AG04450 (cell line): Measurements from ENCODE around the gene TCHHL1. TPM values are rescaled to one million over a fixed set of nuclear protein-coding genes. Genes with fewer than 3 reads are reported as not detected.

ENCODE experiments used
- CTCF ChIA-PET: fragments of 300-600, 350-600 bp; formaldehyde crosslinking; extraction: SDS; loops from one replicate; lab custom pipeline; 2022; ENCODE audit warnings: antibody characterized with exemption, inconsistent platforms; lab: Charles Lee
- POLR2A ChIA-PET: fragments of 350-600 bp; formaldehyde crosslinking; extraction: SDS; loops from one replicate; lab custom pipeline; 2021; ENCODE audit warnings: antibody characterized with exemption, inconsistent platforms; lab: Yijun Ruan, JAX
- DNase-seq: peaks from one replicate; pipeline ENCODE4 v3.0.0-alpha.2; 2011; ENCODE audit warnings: low read depth, low spot score
- H3K27ac ChIP-seq: one replicate; pipeline ENCODE4 v1.5.1; 2012; ENCODE audit warnings: low read depth, low read length, control low read depth
- H3K27me3 ChIP-seq: one replicate; pipeline ENCODE4 v1.6.0; 2012; ENCODE audit warnings: low read length; ENCODE audit not compliant: control insufficient read depth, insufficient read depth
- H3K4me3 ChIP-seq: 2 replicates; pipeline ENCODE4 v1.5.1; 2011; ENCODE audit warnings: mild to moderate bottlenecking, low read depth, low read length, control low read depth
- H3K9me3 ChIP-seq: 2 replicates; pipeline ENCODE4 v1.5.1; 2012; ENCODE audit warnings: low read length; ENCODE audit not compliant: control insufficient read depth, insufficient read depth
- polyA plus RNA-seq: library from polyadenylated mRNA; depleted of rRNA; stranded (reverse); fragments of >200 nt; gene quantifications from 2 replicates; pipeline ENCODE4 v1.2.3, GENCODE V29; 2011
- TF ChIP-seq, protein P1 (sequence below): IDR thresholded peaks from 2 replicates; pipeline ENCODE4 v1.5.1; 2011; ENCODE audit warnings: low read depth, low read length, control low read depth, inconsistent platforms

Gene TCHHL1
- polyA plus RNA-seq, 1 experiment: not detected

DNA sequence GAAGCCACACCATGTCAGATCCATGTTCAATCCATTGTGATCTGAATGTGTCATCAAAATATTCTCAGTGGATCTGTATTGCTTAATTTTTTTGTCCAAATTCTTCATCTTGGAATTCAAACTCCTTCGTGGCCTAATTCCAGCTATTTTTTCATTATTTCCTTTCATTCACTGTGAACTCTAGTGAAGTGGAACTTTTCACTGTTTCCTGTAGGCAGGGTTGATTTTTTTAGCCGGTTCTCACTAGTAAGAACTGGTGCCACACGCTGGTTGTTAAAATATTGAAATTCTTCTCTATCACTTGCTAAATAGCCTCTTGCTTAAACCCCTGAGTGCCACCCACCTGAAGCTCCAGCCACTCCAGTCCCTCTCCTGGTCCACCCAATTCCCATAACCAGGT is 44.5 kb downstream of the TCHHL1 start:
- H3K9me3 ChIP-seq: no peaks in the 10 kb centered on the region
- no peak for DNase-seq
- CTCF ChIA-PET: no interaction called here
- peaks cover 18% of the 10 kb centered on the region for H3K27me3 ChIP-seq
- H3K4me3 ChIP-seq: no peak overlapping the region
- H3K27ac ChIP-seq: no peak overlapping the region
- POLR2A ChIA-PET: no interaction called here
- TF ChIP-seq, protein P1, sequence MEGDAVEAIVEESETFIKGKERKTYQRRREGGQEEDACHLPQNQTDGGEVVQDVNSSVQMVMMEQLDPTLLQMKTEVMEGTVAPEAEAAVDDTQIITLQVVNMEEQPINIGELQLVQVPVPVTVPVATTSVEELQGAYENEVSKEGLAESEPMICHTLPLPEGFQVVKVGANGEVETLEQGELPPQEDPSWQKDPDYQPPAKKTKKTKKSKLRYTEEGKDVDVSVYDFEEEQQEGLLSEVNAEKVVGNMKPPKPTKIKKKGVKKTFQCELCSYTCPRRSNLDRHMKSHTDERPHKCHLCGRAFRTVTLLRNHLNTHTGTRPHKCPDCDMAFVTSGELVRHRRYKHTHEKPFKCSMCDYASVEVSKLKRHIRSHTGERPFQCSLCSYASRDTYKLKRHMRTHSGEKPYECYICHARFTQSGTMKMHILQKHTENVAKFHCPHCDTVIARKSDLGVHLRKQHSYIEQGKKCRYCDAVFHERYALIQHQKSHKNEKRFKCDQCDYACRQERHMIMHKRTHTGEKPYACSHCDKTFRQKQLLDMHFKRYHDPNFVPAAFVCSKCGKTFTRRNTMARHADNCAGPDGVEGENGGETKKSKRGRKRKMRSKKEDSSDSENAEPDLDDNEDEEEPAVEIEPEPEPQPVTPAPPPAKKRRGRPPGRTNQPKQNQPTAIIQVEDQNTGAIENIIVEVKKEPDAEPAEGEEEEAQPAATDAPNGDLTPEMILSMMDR: no peak

GRCh38 chr1:152043870-152044269 is 45.0 kb downstream of the TCHHL1 start:
- TF ChIP-seq, protein P1: no peak
- ChIA-PET POLR2A (no interaction called here), CTCF (no interaction called here)
- no peak for DNase-seq
- peaks cover 18% of the 10 kb centered on the region for H3K27me3 ChIP-seq
- H3K9me3 ChIP-seq: no peaks in the 10 kb centered on the region
- H3K27ac ChIP-seq: no peak overlapping the region
- no peak overlapping the region for H3K4me3 ChIP-seq

- H3K27ac ChIP-seq: no peak overlapping the region
- TF ChIP-seq, protein P1: no peak
- CTCF ChIA-PET: no interaction called here
- H3K27me3 ChIP-seq: peaks cover 18% of the 10 kb centered on the region
- no peak overlapping the region for H3K4me3 ChIP-seq
- POLR2A ChIA-PET: no interaction called here
- no peaks in the 10 kb centered on the region for H3K9me3 ChIP-seq
- no peak for DNase-seq
Measured at GRCh38 chr1:152042030-152042429, 46.8 kb downstream of the TCHHL1 start.

DNA sequence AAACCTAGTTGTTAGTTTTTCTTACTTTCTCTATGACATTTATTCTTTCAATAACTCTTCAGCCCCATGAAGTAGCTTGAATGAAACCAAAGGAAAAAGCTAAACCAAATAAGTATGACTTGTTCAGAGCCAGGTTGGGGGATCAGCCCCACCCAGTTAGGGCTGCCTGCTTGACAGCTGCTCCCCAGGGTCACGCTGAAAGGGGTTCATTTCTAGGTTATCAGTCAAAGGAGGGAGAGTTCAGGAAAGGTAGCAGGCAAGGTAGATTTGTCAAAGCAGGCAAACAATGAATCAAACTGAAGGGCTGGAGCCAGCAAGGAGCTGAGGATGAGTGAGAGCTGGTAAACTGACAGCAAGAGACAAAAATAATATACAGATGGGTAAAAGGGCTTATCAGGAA is 49.0 kb downstream of the TCHHL1 start:
- H3K9me3 ChIP-seq: no peaks in the 10 kb centered on the region
- H3K27ac ChIP-seq: no peak overlapping the region
- ChIA-PET CTCF (interaction anchor here (1.4 to 1.6 kb wide), 3 partner anchors 13 to 36 kb away, joined by 3 to 6 read pairs (median 3); no protein-coding TSS in a partner anchor), POLR2A (no interaction called here)
- H3K27me3 ChIP-seq: peaks cover 18% of the 10 kb centered on the region
- no peak overlapping the region for H3K4me3 ChIP-seq
- TF ChIP-seq, protein P1: no peak
- no peak for DNase-seq

- no peaks in the 10 kb centered on the region for H3K9me3 ChIP-seq
- POLR2A ChIA-PET: no interaction called here
- no peak overlapping the region for H3K27ac ChIP-seq
- DNase-seq: no peak
- TF ChIP-seq, protein P1: no peak
- H3K27me3 ChIP-seq: peaks cover 18% of the 10 kb centered on the region
- no peak overlapping the region for H3K4me3 ChIP-seq
- CTCF ChIA-PET: interaction anchor here (1.4 to 1.6 kb wide), 3 partner anchors 14 to 35 kb away, joined by 3 to 6 read pairs (median 3); no protein-coding TSS in a partner anchor
Measured at GRCh38 chr1:152039461-152039860, 49.4 kb downstream of the TCHHL1 start.
